ENCODE data around the gene POLR3C.
A peak's percentile ranks its signal among the peaks of the same experiment; 100 is the strongest.

POLR3C gene

GRCh38 chr1:145891587-145892485, 67.8 kb downstream of the POLR3C start:
- peak; percentile 100 for DNase-seq (ENCODE audit: low read depth)

GRCh38 chr1:145892486-145893087, 68.6 kb downstream of the POLR3C start:
- peak overlapping the region; percentile 13 for H3K4me3 ChIP-seq (ENCODE audit: low read depth, low read length)
- in situ Hi-C loops (cut with HindIII; ENCODE audit: low sequenced_read_pairs), result no loop called here
- peak; percentile 24 for DNase-seq (ENCODE audit: low read depth)
- TF ChIP-seq CTCF (IDR thresholded peaks at IDR 0.05; ENCODE audit: low read depth, low read length, missing control alignments), result no peak

More at GRCh38 chr1:145891587-145892485, 67.8 kb downstream of the POLR3C start:
- peak; percentile 99 for TF ChIP-seq CTCF (IDR thresholded peaks at IDR 0.05; ENCODE audit: low read depth, low read length, missing control alignments)
- peak overlapping the region; percentile 13 for H3K4me3 ChIP-seq (ENCODE audit: low read depth, low read length)
- in situ Hi-C loops (cut with HindIII; ENCODE audit: low sequenced_read_pairs), result no loop called here

- in situ Hi-C loops (cut with HindIII; ENCODE audit: low sequenced_read_pairs), result no loop called here
- no peak overlapping the region for H3K4me3 ChIP-seq (ENCODE audit: low read depth, low read length)
- DNase-seq (ENCODE audit: low read depth), result no peak
- no peak for TF ChIP-seq CTCF (IDR thresholded peaks at IDR 0.05; ENCODE audit: low read depth, low read length, missing control alignments)
Measured at GRCh38 chr1:145893306-145894055, 69.5 kb downstream of the POLR3C start.
